Suprapubic skin (tissue), 4 donors: Measurements from ENCODE around the gene SLC36A4.
"Not testable (repeated sequence)": the region's sequence is repeated elsewhere in the genome, so short reads cannot be mapped to it uniquely, and the experiment has no call there.

ENCODE experiments used
- CTCF ChIP-seq, 2 donors: fragments of 200-600 bp in 1 of 2; fragments of 450-650 bp in 1 of 2; sonication (generic) in 1 of 2; IDR thresholded peaks; one replicate each; pipeline ENCODE4 v1.5.1; 2016 to 2019; ENCODE audit warnings: antibody characterized with exemption in 2 of 2, mild to moderate bottlenecking in 1 of 2, moderate library complexity in 1 of 2
- EP300 ChIP-seq: sonication (generic); formaldehyde crosslinking; IDR thresholded peaks from one replicate; pipeline ENCODE4 v1.6.1; 2017; ENCODE audit warnings: antibody characterized with exemption
- POLR2AphosphoS5 ChIP-seq, 3 donors: sonication (generic); formaldehyde crosslinking; IDR thresholded peaks; one replicate each; pipeline ENCODE4 v1.6.1; 2017; ENCODE audit warnings: antibody characterized with exemption in 3 of 3

- not testable (repeated sequence) for TF ChIP-seq EP300; CTCF (IDR thresholded peaks at IDR 0.05); POLR2AphosphoS5 (IDR thresholded peaks at IDR 0.05)
Measured at GRCh38 chr11:93177891-93178290, 19.9 kb downstream of the SLC36A4 start.
